Measurements from ENCODE around the gene MBNL3.

GRCh38 chrX:132480581-132481203 lies 8.1 kb downstream of the MBNL3 start:
- TF ChIP-seq CTCF (IDR thresholded peaks at IDR 0.05) (no peak), POLR2A (IDR thresholded peaks at IDR 0.05) (no peak), POLR2AphosphoS5 (IDR thresholded peaks at IDR 0.05) (peak; percentile 56)
